Measurements from ENCODE around the gene FAM13C.

DNA sequence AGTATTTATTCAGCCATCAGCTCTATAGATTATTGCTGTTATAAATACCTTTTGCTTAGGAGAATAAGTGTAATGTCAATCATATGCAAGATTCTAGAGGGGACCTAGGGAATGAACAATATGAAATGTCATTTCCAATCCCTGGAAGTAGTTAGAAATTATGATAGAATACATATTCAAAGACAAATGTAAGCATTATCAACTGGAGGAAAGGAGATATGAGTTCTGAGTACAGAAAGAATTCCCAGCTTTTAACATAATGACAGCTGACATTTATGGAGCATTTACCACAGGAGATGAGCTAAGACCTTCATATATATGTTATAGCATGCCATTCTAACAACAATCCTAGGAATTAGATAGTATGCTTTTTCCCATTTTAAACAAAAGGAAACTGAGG lies 86.2 kb downstream of the FAM13C start:
- no peak for TF ChIP-seq EZH2 (IDR thresholded peaks at IDR 0.05; ENCODE audit: low read length, unreplicated experiment)
- TF ChIP-seq, protein P1, sequence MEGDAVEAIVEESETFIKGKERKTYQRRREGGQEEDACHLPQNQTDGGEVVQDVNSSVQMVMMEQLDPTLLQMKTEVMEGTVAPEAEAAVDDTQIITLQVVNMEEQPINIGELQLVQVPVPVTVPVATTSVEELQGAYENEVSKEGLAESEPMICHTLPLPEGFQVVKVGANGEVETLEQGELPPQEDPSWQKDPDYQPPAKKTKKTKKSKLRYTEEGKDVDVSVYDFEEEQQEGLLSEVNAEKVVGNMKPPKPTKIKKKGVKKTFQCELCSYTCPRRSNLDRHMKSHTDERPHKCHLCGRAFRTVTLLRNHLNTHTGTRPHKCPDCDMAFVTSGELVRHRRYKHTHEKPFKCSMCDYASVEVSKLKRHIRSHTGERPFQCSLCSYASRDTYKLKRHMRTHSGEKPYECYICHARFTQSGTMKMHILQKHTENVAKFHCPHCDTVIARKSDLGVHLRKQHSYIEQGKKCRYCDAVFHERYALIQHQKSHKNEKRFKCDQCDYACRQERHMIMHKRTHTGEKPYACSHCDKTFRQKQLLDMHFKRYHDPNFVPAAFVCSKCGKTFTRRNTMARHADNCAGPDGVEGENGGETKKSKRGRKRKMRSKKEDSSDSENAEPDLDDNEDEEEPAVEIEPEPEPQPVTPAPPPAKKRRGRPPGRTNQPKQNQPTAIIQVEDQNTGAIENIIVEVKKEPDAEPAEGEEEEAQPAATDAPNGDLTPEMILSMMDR (conservative IDR thresholded peaks at IDR 0.05; ENCODE audit: low read depth, low read length) = no peak

All from PC-3 (cell line).